AG04450 (cell line): ENCODE measurements around the gene STARD10. TPM values are rescaled to one million over a fixed set of nuclear protein-coding genes. Genes with fewer than 3 reads are reported as not detected.
"Not testable (repeated sequence)": the region's sequence is repeated elsewhere in the genome, so short reads cannot be mapped to it uniquely, and the experiment has no call there.

Experiments
- CTCF ChIA-PET: fragments of 300-600, 350-600 bp; formaldehyde crosslinking; extraction: SDS; loops from one replicate; lab custom pipeline; 2022; ENCODE audit warnings: antibody characterized with exemption, inconsistent platforms; lab: Charles Lee
- POLR2A ChIA-PET: fragments of 350-600 bp; formaldehyde crosslinking; extraction: SDS; loops from one replicate; lab custom pipeline; 2021; ENCODE audit warnings: antibody characterized with exemption, inconsistent platforms; lab: Yijun Ruan, JAX
- DNase-seq: peaks from one replicate; pipeline ENCODE4 v3.0.0-alpha.2; 2011; ENCODE audit warnings: low read depth, low spot score
- H3K27ac ChIP-seq: one replicate; pipeline ENCODE4 v1.5.1; 2012; ENCODE audit warnings: low read depth, low read length, control low read depth
- H3K27me3 ChIP-seq: one replicate; pipeline ENCODE4 v1.6.0; 2012; ENCODE audit warnings: low read length; ENCODE audit not compliant: control insufficient read depth, insufficient read depth
- H3K4me3 ChIP-seq: 2 replicates; pipeline ENCODE4 v1.5.1; 2011; ENCODE audit warnings: mild to moderate bottlenecking, low read depth, low read length, control low read depth
- H3K9me3 ChIP-seq: 2 replicates; pipeline ENCODE4 v1.5.1; 2012; ENCODE audit warnings: low read length; ENCODE audit not compliant: control insufficient read depth, insufficient read depth
- CTCF ChIP-seq: IDR thresholded peaks from 2 replicates; pipeline ENCODE4 v1.5.1; 2011; ENCODE audit warnings: low read depth, low read length, control low read depth, inconsistent platforms
- polyA plus RNA-seq: library from polyadenylated mRNA; depleted of rRNA; stranded (reverse); fragments of >200 nt; gene quantifications from 2 replicates; pipeline ENCODE4 v1.2.3, GENCODE V29; 2011

STARD10 gene
- polyA plus RNA-seq, 1 experiment = 38.4 TPM

- Histone ChIP-seq H3K9me3 (no peaks in the 10 kb centered on the region), H3K27ac (no peak overlapping the region), H3K27me3 (no peaks in the 10 kb centered on the region), H3K4me3 (no peak overlapping the region)
- DNase-seq = no peak
- CTCF ChIA-PET = interaction anchor here (0.8 to 1.1 kb wide), 3 partner anchors 14 to 83 kb away, joined by 3 to 4 read pairs (median 3); partner anchors contain the start of gene STARD10
- POLR2A ChIA-PET = interaction anchor here (1.2 kb wide), 1 partner anchor 13 kb away, joined by 3 read pairs; no protein-coding TSS in a partner anchor
- TF ChIP-seq CTCF = no peak
Observed at GRCh38 chr11:72807792-72808191, 13.9 kb upstream of the STARD10 start.

- Histone ChIP-seq H3K27ac (peak overlapping the region; percentile 39), H3K4me3 (no peak overlapping the region), H3K27me3 (no peaks in the 10 kb centered on the region), H3K9me3 (no peaks in the 10 kb centered on the region)
- ChIA-PET CTCF (interaction anchor here (1.1 kb wide), 1 partner anchor 82 kb away, joined by 4 read pairs; no protein-coding TSS in a partner anchor), POLR2A (interaction anchor here (1.2 kb wide), 1 partner anchor 12 kb away, joined by 3 read pairs; no protein-coding TSS in a partner anchor)
- no peak for DNase-seq
- TF ChIP-seq CTCF = no peak
Observed at GRCh38 chr11:72807021-72807693, 13.3 kb upstream of the STARD10 start.

GRCh38 chr11:72806378-72806777 lies 12.5 kb upstream of the STARD10 start:
- H3K4me3 ChIP-seq, H3K9me3 ChIP-seq, CTCF ChIA-PET, H3K27me3 ChIP-seq, DNase-seq, POLR2A ChIA-PET, H3K27ac ChIP-seq: not testable (repeated sequence)

- TF ChIP-seq CTCF = no peak
- no peak for DNase-seq
- ChIA-PET POLR2A (no interaction called here), CTCF (no interaction called here)
- Histone ChIP-seq H3K9me3 (no peaks in the 10 kb centered on the region), H3K4me3 (no peak overlapping the region), H3K27me3 (no peaks in the 10 kb centered on the region), H3K27ac (no peak overlapping the region)
Observed at GRCh38 chr11:72805216-72805615, 11.4 kb upstream of the STARD10 start.

GRCh38 chr11:72802822-72803221 lies 9.0 kb upstream of the STARD10 start:
- no peaks in the 10 kb centered on the region for H3K27me3 ChIP-seq
- H3K27ac ChIP-seq = no peak overlapping the region
- TF ChIP-seq CTCF = no peak
- ChIA-PET POLR2A (no interaction called here), CTCF (interaction anchor here (1.0 to 1.2 kb wide), 2 partner anchors 9 to 10 kb away, joined by 3 to 6 read pairs; partner anchors contain the start of gene STARD10)
- DNase-seq = no peak
- H3K9me3 ChIP-seq = no peaks in the 10 kb centered on the region
- H3K4me3 ChIP-seq = no peak overlapping the region
